Raji (cell line): ENCODE data around the gene CCDC148.

Source experiments
- POLR2A ChIP-seq: IDR thresholded peaks from 2 replicates; pipeline ENCODE4 v1.6.1; 2011; ENCODE audit warnings: low read depth, low read length, control low read depth; ENCODE audit not compliant: insufficient read depth

Gene CCDC148

GRCh38 chr2:158459161-158460003 is 2.8 kb upstream of the CCDC148 start:
- TF ChIP-seq POLR2A, result no peak

GRCh38 chr2:158458617-158458920 is 2.0 kb upstream of the CCDC148 start:
- TF ChIP-seq POLR2A, result no peak

GRCh38 chr2:158457826-158458616 is 1.5 kb upstream of the CCDC148 start:
- TF ChIP-seq POLR2A, result no peak

- no peak; the same call in 1 of the 2 replicates for TF ChIP-seq POLR2A
Observed at GRCh38 chr2:158457092-158457825, 706 bp upstream of the CCDC148 start.

GRCh38 chr2:158443606-158444005 is 12.9 kb downstream of the CCDC148 start:
- TF ChIP-seq POLR2A, result no peak

GRCh38 chr2:158432117-158432516 is 24.4 kb downstream of the CCDC148 start:
- TF ChIP-seq POLR2A, result no peak

GRCh38 chr2:158414538-158414937 is 42.0 kb downstream of the CCDC148 start:
- TF ChIP-seq POLR2A, result no peak

- TF ChIP-seq POLR2A, result no peak
Observed at GRCh38 chr2:158413581-158413980, 43.0 kb downstream of the CCDC148 start.

GRCh38 chr2:158412206-158412605 is 44.3 kb downstream of the CCDC148 start:
- no peak for TF ChIP-seq POLR2A

GRCh38 chr2:158411748-158412147 is 44.8 kb downstream of the CCDC148 start:
- no peak for TF ChIP-seq POLR2A

GRCh38 chr2:158410132-158410531 is 46.4 kb downstream of the CCDC148 start:
- TF ChIP-seq POLR2A, result no peak

GRCh38 chr2:158407031-158407430 is 49.5 kb downstream of the CCDC148 start:
- TF ChIP-seq POLR2A, result no peak

- no peak for TF ChIP-seq POLR2A
Observed at GRCh38 chr2:158405341-158405740, 51.2 kb downstream of the CCDC148 start.

GRCh38 chr2:158403237-158403636 is 53.3 kb downstream of the CCDC148 start:
- no peak for TF ChIP-seq POLR2A

GRCh38 chr2:158402665-158403064 is 53.9 kb downstream of the CCDC148 start:
- no peak for TF ChIP-seq POLR2A
